ENCODE results near the gene CYP4F2.
"Not testable (repeated sequence)": the region's sequence is repeated elsewhere in the genome, so short reads cannot be mapped to it uniquely, and the experiment has no call there.

Gene CYP4F2

DNA sequence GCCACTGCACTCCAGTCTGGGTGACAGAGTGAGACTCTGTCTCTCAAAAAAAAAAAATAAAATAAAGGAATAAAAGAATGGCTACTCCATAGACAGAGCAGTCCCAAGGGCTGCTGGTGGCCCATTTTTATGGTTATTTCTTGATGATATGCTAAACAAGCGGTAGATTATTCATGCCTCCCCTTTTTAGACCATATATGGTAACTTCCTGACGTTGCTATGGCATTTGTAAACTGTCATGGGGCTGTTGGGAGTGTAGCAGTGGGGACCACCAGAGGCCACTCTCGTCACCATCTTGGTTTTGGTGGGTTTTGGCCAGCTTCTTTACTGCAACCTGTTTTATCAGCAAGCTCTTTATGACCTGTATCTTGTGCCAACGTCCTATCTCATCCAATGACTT lies 58.0 kb downstream of the CYP4F2 start:
- H3K36me3 ChIP-seq (ENCODE audit: control insufficient read depth, insufficient read depth, low read length); H3K4me1 ChIP-seq (ENCODE audit: control insufficient read depth, insufficient read depth, low read length); H3K27me3 ChIP-seq (ENCODE audit: control insufficient read depth, insufficient read depth, low read length, poor library complexity, severe bottlenecking); H3K27ac ChIP-seq (ENCODE audit: insufficient read depth, low read depth, low read length, poor library complexity, severe bottlenecking); H3K9me3 ChIP-seq (ENCODE audit: control insufficient read depth, low read length); H3K4me3 ChIP-seq (ENCODE audit: insufficient read depth, low read depth, low read length): not testable (repeated sequence)
- 34% methylated on average over 4 of the region's 4 CpGs for whole genome bisulfite sequencing, 2 experiments

DNA sequence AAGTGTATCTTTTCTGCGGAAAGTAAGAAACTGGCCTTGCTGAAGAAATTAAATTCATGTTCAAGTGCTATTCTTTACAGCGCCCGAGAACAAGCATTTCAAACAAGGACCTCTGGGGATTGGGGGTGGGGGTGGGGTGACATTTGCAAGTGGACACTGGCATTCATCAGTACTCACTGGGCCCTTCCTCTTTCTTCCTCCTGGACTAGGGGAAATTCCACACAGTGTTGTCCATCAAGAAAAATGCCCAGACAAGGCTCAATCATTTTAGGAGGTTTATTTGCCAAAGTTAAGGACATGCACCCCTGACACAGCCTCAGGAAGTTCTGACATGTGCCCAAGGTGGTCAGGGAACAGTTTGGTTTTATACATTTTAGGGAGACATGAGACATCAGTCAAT lies 59.5 kb downstream of the CYP4F2 start:
- Histone ChIP-seq H3K27ac (ENCODE audit: insufficient read depth, low read depth, low read length, poor library complexity, severe bottlenecking) (no peak overlapping the region), H3K27me3 (ENCODE audit: control insufficient read depth, insufficient read depth, low read length, poor library complexity, severe bottlenecking) (no peaks in the 10 kb centered on the region), H3K4me1 (ENCODE audit: control insufficient read depth, insufficient read depth, low read length) (no peaks in the 10 kb centered on the region), H3K36me3 (ENCODE audit: control insufficient read depth, insufficient read depth, low read length) (no peaks in the 10 kb centered on the region), H3K4me3 (ENCODE audit: insufficient read depth, low read depth, low read length) (no peak overlapping the region), H3K9me3 (ENCODE audit: control insufficient read depth, low read length) (peaks cover 9% of the 10 kb centered on the region)
- 91 to 94% methylated on average over 3 of the region's 3 CpGs for WGBS, 2 experiments

DNA sequence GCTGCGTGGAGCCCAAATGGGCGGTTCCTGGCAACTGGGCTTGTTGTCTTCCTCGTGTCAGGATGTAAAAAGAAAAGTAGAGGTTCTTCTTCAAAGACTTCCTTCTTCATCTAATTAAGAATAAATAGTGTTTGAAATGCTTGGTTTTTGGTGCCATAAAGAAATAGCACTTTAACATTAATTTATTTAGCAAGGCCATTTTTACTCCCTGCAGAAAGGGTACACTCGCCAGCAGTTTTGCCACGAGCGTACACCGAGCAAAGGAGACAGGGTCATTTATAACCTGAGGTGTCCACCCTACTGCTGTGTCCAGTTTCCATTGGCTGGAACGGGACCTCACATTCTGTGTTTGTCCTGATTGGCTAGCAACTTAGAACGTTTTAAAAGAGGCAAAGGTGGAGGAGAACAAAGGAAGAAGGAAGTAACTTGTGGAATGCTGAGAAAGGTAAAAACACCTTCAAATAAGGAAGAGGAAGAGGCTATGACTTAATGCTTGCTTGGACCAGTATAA lies 60.6 kb downstream of the CYP4F2 start:
- Histone ChIP-seq H3K27me3 (ENCODE audit: control insufficient read depth, insufficient read depth, low read length, poor library complexity, severe bottlenecking) (no peaks in the 10 kb centered on the region), H3K36me3 (ENCODE audit: control insufficient read depth, insufficient read depth, low read length) (no peaks in the 10 kb centered on the region), H3K9me3 (ENCODE audit: control insufficient read depth, low read length) (peaks cover 16% of the 10 kb centered on the region), H3K27ac (ENCODE audit: insufficient read depth, low read depth, low read length, poor library complexity, severe bottlenecking) (no peak overlapping the region), H3K4me3 (ENCODE audit: insufficient read depth, low read depth, low read length) (no peak overlapping the region), H3K4me1 (ENCODE audit: control insufficient read depth, insufficient read depth, low read length) (no peaks in the 10 kb centered on the region)
- WGBS, 2 experiments = 74 to 79% methylated on average over 9 of the region's 9 CpGs

DNA sequence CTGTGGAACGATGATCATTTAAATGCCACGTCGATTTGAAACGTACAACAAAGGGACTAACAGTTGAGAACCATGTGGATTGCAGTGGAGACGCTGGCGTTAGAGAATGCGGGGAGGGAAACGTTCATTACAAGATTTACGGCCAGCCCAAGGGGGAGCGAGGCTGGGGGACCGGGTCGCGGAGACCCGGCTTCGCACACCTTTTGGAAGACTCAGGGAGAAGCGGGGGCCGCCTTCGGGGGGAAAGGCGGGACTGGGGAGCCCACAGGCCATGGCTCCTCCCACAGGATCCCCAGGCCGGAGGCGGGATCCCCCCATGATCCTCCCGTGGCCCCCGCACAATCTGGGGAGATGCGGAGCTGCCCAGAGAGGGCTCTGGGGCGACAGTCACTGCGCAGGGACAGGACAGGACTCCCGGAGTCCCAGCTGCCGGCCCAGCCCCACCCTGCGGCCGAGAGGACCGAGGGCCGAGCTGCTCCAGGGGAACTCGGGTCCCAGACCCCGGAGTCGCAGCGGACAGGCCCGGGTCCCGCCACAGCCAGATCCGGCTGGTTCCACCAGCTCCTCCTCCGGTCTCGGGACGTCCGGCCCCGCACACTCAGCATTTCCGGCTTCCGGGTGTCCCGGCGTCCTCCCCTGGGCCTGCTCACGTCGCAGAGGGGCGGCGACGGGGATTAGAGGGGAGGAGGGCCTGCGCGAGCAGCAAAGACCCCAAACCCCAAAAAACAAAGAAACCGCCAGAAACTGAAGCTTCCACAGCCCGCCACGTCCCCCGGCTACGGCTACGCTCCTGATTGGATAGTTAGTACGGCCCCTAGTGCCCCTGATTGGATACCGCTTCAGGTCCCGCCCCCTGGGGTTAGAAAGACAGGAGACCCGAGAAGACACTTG lies 61.3 kb downstream of the CYP4F2 start:
- Histone ChIP-seq H3K27ac (ENCODE audit: insufficient read depth, low read depth, low read length, poor library complexity, severe bottlenecking) (no peak overlapping the region), H3K4me3 (ENCODE audit: insufficient read depth, low read depth, low read length) (no peak overlapping the region), H3K36me3 (ENCODE audit: control insufficient read depth, insufficient read depth, low read length) (no peaks in the 10 kb centered on the region), H3K9me3 (ENCODE audit: control insufficient read depth, low read length) (peaks cover 16% of the 10 kb centered on the region), H3K27me3 (ENCODE audit: control insufficient read depth, insufficient read depth, low read length, poor library complexity, severe bottlenecking) (no peaks in the 10 kb centered on the region), H3K4me1 (ENCODE audit: control insufficient read depth, insufficient read depth, low read length) (no peaks in the 10 kb centered on the region)
- 85 to 86% methylated on average over 65 of the region's 65 CpGs for WGBS, 2 experiments

DNA sequence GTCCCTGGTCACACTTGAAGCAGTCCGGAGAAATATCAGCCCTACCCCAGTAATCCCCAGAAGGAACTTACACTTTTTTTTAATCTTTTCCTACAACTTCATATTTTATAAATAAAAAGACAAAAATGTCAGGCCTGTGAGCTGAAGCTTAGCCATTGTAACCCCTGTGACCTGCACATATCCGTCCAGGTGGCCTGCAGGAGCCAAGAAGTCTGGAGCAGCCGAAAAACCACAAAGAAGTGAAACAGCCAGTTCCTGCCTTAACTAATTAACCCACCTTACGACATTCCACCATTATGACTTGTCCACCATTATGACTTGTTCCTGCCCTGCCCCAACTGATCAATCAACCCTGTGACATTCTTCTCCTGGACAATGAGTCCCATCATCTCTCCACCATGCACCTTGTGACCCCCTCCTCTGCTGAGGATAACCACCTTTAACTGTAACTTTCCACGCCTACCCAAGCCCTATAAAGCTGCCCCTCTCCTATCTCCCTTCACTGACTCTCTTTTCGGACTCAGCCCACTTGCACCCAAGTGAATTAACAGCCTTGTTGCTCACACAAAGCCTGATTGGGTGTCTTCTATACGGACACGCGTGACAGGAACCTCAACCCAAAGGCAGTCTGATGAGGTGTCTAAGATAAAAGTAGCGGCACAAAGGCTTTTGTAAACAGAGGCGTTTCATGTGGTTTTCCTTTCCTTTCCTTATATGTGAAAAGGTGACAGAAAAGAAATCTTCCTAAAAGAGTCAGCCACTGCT lies 62.1 kb downstream of the CYP4F2 start:
- H3K27me3 ChIP-seq (ENCODE audit: control insufficient read depth, insufficient read depth, low read length, poor library complexity, severe bottlenecking); H3K4me1 ChIP-seq (ENCODE audit: control insufficient read depth, insufficient read depth, low read length); H3K36me3 ChIP-seq (ENCODE audit: control insufficient read depth, insufficient read depth, low read length); H3K27ac ChIP-seq (ENCODE audit: insufficient read depth, low read depth, low read length, poor library complexity, severe bottlenecking); H3K4me3 ChIP-seq (ENCODE audit: insufficient read depth, low read depth, low read length): not testable (repeated sequence)
- WGBS, 2 experiments = 75 to 79% methylated on average over 11 of the region's 11 CpGs
- peaks cover 15% of the 10 kb centered on the region for H3K9me3 ChIP-seq (ENCODE audit: control insufficient read depth, low read length)

DNA sequence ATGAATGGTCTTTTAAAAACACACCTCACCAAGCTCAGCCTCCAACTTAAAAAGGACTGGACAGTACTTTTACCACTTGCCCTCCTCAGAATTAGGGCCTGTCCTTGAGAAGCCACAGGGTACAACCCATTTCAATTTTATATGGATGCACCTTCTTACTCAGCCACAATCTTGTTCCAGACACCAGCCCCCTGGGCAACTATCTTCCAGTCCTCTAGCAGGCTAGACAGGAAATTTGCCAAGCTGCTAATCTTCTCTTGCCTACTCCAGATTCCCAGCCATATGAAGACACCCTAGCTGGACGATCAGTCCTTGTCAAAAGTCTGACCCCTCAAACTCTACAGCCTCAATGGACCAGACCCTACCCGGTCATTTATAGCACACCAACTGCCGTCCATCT lies 63.6 kb downstream of the CYP4F2 start:
- H3K27me3 ChIP-seq (ENCODE audit: control insufficient read depth, insufficient read depth, low read length, poor library complexity, severe bottlenecking); H3K27ac ChIP-seq (ENCODE audit: insufficient read depth, low read depth, low read length, poor library complexity, severe bottlenecking); H3K4me1 ChIP-seq (ENCODE audit: control insufficient read depth, insufficient read depth, low read length); H3K36me3 ChIP-seq (ENCODE audit: control insufficient read depth, insufficient read depth, low read length); H3K4me3 ChIP-seq (ENCODE audit: insufficient read depth, low read depth, low read length): not testable (repeated sequence)
- WGBS, 2 experiments = 69 to 72% methylated on average over 3 of the region's 3 CpGs
- peaks cover 20% of the 10 kb centered on the region for H3K9me3 ChIP-seq (ENCODE audit: control insufficient read depth, low read length)

DNA sequence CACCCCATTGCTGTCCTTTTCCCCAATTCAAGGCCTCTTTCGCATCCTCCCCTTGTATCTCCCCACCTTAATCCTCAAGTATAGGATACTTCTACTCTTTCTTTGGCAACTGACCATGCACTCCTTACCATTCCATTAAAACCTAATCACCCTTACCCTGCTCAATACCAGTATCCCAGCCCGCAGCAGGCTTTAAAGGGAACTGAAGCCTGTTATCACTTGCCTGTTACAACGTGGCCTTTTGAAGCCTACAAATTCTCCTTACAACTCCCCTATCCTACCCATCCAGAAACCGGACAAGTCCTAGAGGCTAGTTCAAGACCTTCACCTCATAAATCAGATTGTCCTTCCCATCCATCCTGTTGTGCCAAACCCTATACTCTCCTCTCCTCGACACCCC lies 66.2 kb downstream of the CYP4F2 start:
- Histone ChIP-seq H3K27me3 (ENCODE audit: control insufficient read depth, insufficient read depth, low read length, poor library complexity, severe bottlenecking) (no peaks in the 10 kb centered on the region), H3K4me3 (ENCODE audit: insufficient read depth, low read depth, low read length) (no peak overlapping the region), H3K36me3 (ENCODE audit: control insufficient read depth, insufficient read depth, low read length) (no peaks in the 10 kb centered on the region), H3K4me1 (ENCODE audit: control insufficient read depth, insufficient read depth, low read length) (no peaks in the 10 kb centered on the region), H3K27ac (ENCODE audit: insufficient read depth, low read depth, low read length, poor library complexity, severe bottlenecking) (no peak overlapping the region), H3K9me3 (ENCODE audit: control insufficient read depth, low read length) (peaks cover 24% of the 10 kb centered on the region)
- 68 to 70% methylated on average over 5 of the region's 5 CpGs for WGBS, 2 experiments

DNA sequence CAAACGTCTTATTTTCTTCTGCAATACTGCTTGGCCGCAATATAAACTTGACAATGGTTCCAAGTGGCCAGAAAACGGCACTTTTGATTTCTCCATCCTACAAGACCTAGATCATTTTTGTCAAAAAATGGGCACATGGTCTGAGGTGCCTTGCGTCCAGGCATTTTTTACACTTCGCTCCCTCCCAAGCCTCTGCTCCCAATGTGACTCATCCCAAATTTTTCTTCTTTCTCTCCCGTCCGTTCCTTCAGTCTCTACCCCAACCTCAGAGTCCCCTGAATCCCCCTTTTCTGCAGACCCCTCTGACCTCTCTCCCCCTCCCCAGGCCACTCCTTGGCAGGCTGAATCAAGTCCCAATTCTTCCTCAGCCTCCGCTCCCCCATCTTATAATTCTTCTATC lies 68.1 kb downstream of the CYP4F2 start:
- H3K36me3 ChIP-seq (ENCODE audit: control insufficient read depth, insufficient read depth, low read length) = no peaks in the 10 kb centered on the region
- peaks cover 19% of the 10 kb centered on the region for H3K9me3 ChIP-seq (ENCODE audit: control insufficient read depth, low read length)
- H3K4me3 ChIP-seq (ENCODE audit: insufficient read depth, low read depth, low read length) = no peak overlapping the region
- no peak overlapping the region for H3K27ac ChIP-seq (ENCODE audit: insufficient read depth, low read depth, low read length, poor library complexity, severe bottlenecking)
- WGBS, 2 experiments = 76 to 79% methylated on average over 8 of the region's 8 CpGs
- H3K4me1 ChIP-seq (ENCODE audit: control insufficient read depth, insufficient read depth, low read length) = no peaks in the 10 kb centered on the region
- H3K27me3 ChIP-seq (ENCODE audit: control insufficient read depth, insufficient read depth, low read length, poor library complexity, severe bottlenecking) = no peaks in the 10 kb centered on the region

DNA sequence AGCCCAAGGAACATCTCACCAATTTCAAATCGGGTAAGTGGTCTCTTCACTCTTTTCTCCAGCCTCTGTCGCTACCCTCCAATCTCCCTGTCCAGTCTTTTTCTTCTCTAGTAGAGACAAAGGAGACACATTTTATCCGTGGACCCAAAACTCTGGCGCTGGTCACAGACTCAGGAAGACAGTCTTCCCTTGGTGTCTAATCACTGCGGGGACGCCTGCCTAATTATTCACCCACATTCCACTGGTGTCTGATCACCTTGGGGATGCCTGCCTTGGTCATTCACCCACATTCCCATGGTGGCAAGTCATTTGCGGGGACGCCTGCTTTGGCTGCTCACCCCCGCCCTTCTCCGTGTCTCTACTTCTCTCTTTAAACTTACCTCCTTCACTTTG lies 68.6 kb downstream of the CYP4F2 start:
- peaks cover 22% of the 10 kb centered on the region for H3K9me3 ChIP-seq (ENCODE audit: control insufficient read depth, low read length)
- no peak overlapping the region for H3K4me3 ChIP-seq (ENCODE audit: insufficient read depth, low read depth, low read length)
- H3K27ac ChIP-seq (ENCODE audit: insufficient read depth, low read depth, low read length, poor library complexity, severe bottlenecking) = no peak overlapping the region
- 79% methylated on average over 10 of the region's 10 CpGs for WGBS, 2 experiments
- no peaks in the 10 kb centered on the region for H3K36me3 ChIP-seq (ENCODE audit: control insufficient read depth, insufficient read depth, low read length)
- no peaks in the 10 kb centered on the region for H3K27me3 ChIP-seq (ENCODE audit: control insufficient read depth, insufficient read depth, low read length, poor library complexity, severe bottlenecking)
- no peaks in the 10 kb centered on the region for H3K4me1 ChIP-seq (ENCODE audit: control insufficient read depth, insufficient read depth, low read length)

DNA sequence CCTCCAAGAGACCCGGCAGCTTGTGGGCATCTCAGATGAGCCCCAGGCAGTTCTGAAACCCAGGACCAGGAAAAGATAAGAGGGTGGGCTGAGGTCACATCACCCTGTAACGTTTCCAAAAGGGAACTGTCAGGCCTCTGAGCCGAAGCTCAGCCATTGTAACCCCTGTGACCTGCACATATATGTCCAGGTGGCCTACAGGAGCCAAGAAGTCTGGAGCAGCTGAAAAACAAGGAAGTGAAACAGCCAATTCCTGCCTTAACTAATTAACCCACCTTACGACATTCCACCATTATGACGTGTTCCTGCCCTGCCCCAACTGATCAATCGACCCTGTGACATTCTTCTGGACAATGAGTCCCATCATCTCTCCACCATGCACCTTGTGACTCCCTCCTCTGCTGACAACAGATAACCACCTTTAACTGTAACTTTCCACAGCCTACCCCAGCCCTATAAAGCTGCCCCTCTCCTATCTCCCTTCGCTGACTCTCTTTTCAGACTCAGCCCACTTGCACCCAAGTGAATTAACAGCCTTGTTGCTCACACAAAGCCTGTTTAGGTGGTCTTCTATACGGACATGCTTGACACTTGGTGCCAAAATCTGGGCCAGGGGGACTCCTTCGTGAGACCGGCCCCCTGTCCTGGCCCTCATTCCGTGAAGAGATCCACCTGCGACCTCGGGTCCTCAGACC lies 69.1 kb downstream of the CYP4F2 start:
- H3K27ac ChIP-seq (ENCODE audit: insufficient read depth, low read depth, low read length, poor library complexity, severe bottlenecking); H3K36me3 ChIP-seq (ENCODE audit: control insufficient read depth, insufficient read depth, low read length); H3K27me3 ChIP-seq (ENCODE audit: control insufficient read depth, insufficient read depth, low read length, poor library complexity, severe bottlenecking); H3K4me3 ChIP-seq (ENCODE audit: insufficient read depth, low read depth, low read length); H3K4me1 ChIP-seq (ENCODE audit: control insufficient read depth, insufficient read depth, low read length): not testable (repeated sequence)
- WGBS, 2 experiments = 67 to 71% methylated on average over 13 of the region's 13 CpGs
- peaks cover 26% of the 10 kb centered on the region for H3K9me3 ChIP-seq (ENCODE audit: control insufficient read depth, low read length)
